Left colon (tissue), 2 donors: Measurements from ENCODE around the gene ZNF341. TPM values are rescaled to one million over a fixed set of nuclear protein-coding genes. Genes with fewer than 3 reads are reported as not detected.
"Not testable (repeated sequence)": the region's sequence is repeated elsewhere in the genome, so short reads cannot be mapped to it uniquely, and the experiment has no call there.

Experiments used
- ATAC-seq: fragments of 200-7000 bp; cut with Tn5 transposase; one replicate; pipeline ENCODE4 v1.9.1; 2020; ENCODE audit warnings: mild to moderate bottlenecking, moderate library complexity
- DNase-seq, 2 donors: peaks; one replicate each; pipeline ENCODE4 v3.0.0-alpha.2; 2020
- intact Hi-C, 2 donors: fragments of 100-400 bp; cut with DNase I in 1 of 2; cut with micrococcal nuclease in 1 of 2; formaldehyde crosslinking; loops; one replicate each; pipeline versions ENCODE4 v1.11.2 to v1.14.0; 2022; cut with DNase I, micrococcal nuclease
- total RNA-seq, 2 donors: library from RNA; stranded (reverse); fragmentation: NEBNext Ultra II Directional; extraction: Animal tissue kit (Norgen Biotek cat#: 25700); gene quantifications; one replicate each; pipeline ENCODE4 v1.2.1, GENCODE V29; 2021
- donor health status: DM: no; HTN: no; CAD: no.
- donor health status: DM: yes; HTN: yes; CAD: no.

Gene ZNF341
- total RNA-seq, 2 donors from 2014 or later: 4.2 to 4.9 TPM

DNA sequence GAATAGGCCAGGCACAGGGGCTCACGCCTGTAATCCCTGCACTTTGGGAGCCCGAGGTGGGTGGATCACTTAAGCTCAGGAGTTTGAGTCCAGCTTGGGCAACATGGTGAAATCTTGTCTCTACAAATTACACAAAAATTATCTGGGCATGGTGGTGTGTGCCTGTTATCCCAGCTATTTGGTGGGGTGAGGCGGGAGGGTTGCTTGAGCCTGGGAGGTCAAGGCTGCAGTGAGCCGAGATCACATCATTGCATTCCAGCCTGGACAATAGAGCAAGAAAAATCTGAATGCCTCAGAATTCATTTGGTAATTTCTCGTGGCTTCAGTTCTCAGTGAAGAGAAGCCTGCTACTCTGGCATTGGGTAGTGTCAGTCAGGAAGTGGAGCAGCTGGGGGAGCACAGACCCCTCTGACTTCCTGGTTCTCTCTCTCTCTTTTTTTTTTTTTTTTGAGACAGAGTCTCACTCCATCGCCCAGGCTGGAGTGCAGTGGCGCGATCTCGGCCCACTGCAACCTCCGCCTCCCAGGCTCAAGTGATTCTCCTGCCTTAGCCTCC is 24.2 kb downstream of the ZNF341 start:
- ATAC-seq, intact Hi-C loops, DNase-seq: not testable (repeated sequence)

DNA sequence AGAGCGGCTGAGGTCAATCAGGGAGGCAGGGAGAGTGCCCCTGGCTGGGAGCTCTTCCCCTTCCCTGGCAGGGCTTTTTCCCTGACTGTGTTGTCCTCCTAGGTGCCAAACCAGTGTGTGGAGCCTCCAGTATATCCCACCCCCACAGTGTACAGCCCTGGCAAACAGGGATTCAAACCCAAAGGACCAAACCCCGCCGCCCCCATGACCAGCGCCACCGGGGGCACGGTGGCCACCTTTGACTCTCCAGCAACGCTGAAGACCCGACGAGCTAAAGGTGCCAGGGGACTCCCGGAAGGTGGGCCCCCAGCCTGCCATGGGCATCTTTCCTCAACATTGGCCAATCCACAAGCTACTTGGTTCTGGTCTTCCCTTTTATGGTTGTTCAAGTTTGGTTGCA is 25.2 kb downstream of the ZNF341 start:
- intact Hi-C loops: no loop called here
- ATAC-seq: no peak
- DNase-seq: no peak

DNA sequence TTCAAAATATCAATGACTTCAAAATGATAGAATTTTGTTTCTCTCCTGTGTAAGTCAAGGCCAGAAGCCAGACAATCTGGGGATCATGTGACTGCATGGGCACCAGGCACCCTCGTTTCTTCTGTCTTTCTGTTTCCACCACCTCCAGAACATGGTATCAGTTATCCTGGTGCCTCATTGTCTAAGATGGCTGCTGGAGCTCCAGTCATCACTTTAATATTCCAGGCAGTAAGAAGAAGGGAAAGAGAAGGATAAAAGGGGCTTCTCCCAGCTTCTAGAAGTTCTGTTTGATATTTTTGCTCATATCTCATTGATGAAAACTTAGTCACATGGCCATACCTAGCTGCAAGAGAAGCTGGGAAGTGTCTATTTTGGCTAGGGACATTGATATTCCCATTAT is 25.7 kb downstream of the ZNF341 start:
- DNase-seq (no peak), ATAC-seq (no peak)
- intact Hi-C loops: no loop called here

DNA sequence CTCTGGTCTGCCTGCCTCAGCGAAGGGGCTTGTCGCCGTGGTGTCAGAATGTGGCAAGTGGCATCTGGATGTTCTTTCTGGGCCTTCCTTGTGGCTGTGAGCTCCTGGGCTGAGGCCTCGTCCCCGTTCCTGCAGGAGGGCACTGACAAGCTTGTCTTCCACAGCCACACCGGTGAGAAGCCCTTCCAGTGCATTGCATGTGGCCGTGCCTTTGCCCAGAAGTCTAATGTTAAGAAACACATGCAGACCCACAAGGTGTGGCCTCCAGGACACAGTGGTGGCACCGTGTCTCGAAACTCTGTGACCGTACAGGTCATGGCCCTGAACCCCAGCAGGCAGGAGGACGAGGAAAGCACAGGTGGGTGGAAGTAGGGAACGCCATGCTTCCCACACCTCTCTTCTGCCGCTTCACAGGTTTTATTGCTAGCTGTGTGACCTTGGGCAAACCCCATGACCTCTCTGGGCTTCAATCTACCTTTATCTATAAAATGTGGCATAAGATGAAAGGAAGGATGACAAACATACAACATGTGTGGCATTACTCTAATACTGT is 30.0 kb downstream of the ZNF341 start:
- ATAC-seq: no peak

DNA sequence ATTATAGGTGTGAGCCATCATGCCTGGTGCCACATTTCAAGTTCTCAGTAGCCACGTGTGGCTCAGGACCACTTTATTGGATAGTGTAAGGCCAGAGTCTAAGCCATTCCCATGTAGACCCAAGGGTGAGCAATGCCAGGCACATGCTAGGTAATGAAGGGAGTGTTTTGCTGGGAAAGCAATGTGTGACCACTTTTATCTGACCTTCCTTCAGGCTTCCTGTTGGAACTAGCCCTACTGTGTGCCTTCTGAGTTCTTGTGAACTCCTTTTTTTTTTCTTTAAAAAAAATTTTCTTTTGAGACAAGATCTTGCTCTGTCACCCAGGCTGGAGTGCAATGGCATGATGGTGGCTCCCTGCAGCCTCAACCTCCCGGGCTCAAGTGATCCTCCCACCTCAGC is 33.3 kb downstream of the ZNF341 start:
- intact Hi-C loops: no loop called here
- ATAC-seq (no peak), DNase-seq (no peak)

More for the DNA sequence above, 30.0 kb downstream of the ZNF341 start:
- DNase-seq: no peak
- intact Hi-C loops: no loop called here

DNA sequence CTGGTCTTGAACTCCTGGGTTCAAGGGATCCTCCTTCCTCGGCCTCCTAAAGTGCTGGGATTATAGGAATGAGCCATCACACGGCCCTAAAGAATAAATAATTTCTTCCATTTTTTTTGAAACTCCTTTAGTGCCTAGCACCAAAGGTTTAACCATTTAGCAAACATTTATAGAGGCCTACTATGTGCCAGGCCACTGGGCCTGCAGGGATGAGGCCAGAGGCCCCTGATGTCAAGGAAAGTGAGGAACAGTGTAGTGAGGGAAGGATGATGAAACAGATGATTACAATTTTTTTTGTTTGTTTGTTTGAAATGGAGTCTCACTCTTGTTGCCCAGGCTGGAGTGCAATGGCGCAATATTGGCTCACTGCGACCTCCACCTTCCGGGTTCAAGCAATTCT is 33.8 kb downstream of the ZNF341 start:
- no peak for DNase-seq
- no peak for ATAC-seq
- intact Hi-C loops: no loop called here

DNA sequence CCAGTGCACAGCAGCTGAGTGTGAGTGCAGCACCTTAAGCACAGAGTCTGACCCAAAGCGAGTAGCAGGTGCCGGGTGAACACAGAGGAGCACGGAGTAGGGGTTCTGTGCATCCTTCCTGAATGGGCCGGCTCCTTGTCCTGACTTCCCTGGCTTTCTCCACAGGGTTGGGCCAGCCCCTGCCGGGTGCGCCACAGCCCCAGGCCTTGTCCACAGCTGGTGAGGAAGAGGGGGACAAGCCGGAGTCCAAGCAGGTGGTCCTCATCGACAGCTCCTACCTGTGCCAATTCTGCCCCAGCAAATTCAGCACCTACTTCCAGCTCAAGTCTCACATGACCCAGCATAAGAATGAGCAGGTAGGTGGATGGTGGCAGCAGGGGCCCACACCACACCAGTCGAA is 34.9 kb downstream of the ZNF341 start:
- DNase-seq (no peak), ATAC-seq (no peak)
- intact Hi-C loops: no loop called here

DNA sequence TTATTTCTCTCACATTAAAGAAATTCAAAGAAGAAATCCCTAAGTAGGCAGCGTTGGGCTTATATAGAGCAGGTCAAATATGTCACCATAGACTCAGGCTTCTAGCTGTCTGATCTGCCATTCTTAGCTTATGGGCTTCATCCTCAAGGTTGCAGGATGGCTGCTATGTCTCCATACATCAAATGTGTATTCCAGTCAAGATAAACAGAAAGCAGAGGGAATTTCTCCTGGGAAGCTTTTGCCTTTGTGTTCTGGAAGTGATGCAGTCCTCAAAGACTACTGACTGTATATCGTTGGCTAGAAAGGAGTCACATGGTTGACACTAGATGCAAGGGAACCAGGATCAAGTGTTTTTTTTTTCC is 36.0 kb downstream of the ZNF341 start:
- DNase-seq: no peak
- no peak for ATAC-seq
- intact Hi-C loops: no loop called here

DNA sequence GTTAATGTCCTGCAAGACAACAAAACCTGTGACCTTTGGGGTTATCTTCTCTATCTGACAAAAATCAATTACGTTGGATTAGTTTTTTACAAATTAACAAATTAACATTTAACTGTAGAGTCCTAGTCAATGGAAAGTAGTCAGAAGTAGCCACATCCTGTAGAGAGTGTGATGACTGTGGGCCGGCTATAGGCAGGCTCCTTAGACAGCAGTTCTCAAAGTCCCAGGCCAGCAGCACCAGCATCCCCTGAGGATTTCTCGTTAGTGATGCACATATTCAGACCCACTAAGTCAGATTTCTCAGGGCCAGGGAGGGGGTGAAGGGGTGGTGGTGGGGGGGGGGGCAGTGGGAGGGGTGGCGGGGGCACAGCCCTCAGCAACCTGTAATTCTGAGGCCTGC is 37.2 kb downstream of the ZNF341 start:
- intact Hi-C loops: no loop called here
- no peak for ATAC-seq

DNA sequence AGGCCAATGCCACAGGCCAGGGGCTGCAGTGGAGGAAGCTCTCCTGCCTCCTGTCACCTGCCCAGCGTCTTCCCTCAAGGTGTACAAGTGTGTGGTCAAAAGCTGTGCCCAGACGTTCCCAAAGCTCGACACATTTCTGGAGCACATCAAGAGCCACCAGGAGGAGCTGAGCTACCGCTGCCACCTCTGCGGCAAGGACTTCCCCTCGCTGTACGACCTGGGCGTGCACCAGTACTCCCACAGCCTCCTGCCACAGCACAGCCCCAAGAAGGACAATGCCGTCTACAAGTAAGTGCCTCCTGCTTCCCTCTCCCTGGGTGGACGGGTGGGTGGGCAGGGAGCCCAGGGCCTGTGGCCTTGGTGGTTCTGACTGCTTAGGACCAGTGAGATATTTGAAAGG is 38.2 kb downstream of the ZNF341 start:
- peak; percentile 99 for ATAC-seq
- intact Hi-C loops: no loop called here
- DNase-seq: peak in 1 of 2 donors; percentile 53

More for the DNA sequence above, 37.2 kb downstream of the ZNF341 start:
- DNase-seq: no peak

DNA sequence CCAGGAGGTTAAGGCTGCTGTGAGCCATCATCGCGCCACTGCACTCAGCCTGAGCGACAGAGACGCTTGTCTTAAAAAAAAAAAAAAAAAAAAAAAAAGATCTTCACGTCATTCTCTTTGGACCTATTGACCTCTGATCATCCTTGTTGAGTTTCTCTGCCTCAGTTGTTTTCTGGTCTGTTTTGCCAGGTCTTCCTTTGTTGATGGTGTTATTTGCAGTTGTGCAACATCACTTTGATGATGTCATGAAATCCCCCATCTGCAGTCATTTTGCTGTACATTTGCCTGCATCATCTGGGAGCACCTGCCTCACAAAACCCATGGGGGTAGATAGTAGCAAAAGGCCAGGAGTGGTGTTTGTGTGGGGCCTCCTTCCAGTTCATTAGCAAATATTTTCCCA is 40.1 kb downstream of the ZNF341 start:
- DNase-seq (no peak), ATAC-seq (no peak)
- intact Hi-C loops: no loop called here

DNA sequence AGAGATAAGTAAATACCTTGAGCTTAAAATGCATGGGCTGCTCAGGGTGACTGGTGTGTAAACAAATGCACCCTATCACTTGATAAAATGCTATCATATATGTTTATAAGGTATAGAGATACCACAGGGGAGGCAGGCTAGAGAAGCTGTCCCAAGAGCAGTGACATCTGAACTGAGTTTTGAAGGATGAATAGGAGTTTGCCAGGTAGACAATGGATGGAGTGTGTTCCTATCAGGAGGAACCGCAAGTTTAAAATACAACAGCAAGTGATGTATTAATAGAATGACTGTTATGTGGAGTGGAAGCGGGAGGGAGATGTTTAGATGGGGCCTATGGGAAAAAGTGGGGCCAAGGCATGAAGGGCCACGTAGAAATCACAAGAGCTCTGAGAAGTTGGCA is 40.6 kb downstream of the ZNF341 start:
- ATAC-seq (no peak), DNase-seq (no peak)
- intact Hi-C loops: no loop called here

DNA sequence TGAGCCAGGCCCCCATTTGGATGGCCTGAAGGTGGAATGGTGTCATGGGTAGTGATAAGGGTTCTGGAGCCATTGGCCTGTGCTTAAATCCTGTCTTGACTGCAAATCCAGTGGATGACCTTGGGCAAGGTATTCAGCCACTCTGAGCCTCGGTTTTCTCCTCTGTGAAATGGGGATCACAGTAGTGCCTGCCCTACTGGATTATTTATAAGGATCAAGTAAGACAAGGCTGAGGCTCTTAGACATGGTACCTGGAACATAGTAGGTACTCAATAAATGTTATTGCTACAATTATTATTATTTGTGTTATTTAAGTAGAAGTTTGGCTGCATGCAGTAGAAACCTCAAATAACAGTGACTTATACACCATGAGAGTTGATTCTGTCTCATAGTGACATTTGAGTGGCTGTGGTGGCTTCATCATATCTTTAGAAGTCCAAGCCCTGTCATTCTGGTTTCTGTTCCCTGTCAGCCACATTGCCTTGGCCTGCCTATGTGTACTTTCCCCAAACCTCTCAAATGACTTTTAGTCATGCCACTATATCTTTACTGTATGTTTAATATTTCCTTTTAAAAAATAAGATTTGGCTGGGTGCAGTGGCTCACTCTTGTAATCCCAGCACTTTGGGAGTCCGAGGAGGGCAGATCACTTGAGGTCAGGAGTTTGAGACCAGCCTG is 41.8 kb downstream of the ZNF341 start:
- ATAC-seq (no peak), DNase-seq (no peak)
- intact Hi-C loops: no loop called here

DNA sequence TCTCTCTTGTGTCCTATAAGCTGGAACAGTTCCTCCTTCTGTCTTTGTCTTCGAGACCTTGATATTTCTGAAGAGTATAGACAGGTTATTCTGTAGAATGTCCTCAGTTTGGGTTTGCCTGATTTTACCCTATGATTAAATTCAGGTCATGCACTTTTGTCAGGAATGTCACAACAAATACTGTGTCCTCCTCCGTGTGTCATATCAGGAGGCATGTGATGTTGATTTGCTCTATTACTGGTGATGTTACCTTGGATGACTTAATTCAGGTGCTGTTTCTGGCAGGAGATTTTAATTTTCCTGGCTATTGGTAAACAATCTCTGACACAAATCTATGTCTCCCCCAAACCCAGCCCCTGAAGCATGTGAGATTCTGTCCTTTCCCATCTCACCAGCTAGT is 46.0 kb downstream of the ZNF341 start:
- ATAC-seq (no peak), DNase-seq (no peak)
- intact Hi-C loops: no loop called here

DNA sequence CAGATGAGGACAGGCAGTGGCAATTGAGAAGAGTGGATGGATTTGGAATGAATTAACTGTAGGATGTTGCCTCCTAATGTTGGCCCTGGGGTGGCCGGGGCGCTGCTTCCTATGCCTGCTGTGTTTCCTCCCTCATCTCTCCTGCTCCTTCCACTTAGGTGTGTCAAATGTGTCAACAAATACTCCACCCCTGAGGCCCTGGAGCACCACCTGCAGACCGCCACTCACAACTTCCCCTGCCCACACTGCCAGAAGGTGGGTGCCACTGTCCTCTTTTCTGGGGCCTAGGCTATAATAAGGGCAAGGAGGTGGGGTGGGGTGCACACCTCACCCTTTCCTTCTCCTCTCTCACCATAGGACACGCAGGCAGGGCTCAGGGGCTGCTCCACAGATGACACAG is 49.3 kb downstream of the ZNF341 start:
- intact Hi-C loops: no loop called here
- DNase-seq (peak in 1 of 2 donors; percentile 49), ATAC-seq (peak; percentile 95)

DNA sequence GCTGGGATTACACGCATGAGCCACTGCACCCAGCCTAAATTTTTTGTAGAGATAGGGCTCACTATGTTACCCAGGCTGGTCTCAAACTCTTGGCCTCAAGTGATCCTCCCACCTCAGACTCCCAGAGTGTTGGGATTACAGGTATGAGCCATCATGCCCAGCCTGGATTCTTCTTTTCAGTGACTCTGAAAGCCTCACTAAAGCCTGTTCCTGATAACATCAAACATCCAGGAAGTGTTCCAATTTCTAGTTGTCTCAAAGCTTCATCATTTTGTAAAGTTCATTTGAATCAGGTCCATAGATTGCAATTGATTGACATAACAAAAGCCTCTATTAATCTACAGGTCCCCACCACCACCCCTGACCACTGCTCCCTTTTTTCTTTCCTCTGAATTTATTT is 50.1 kb downstream of the ZNF341 start:
- no peak for ATAC-seq
- intact Hi-C loops: no loop called here

DNA sequence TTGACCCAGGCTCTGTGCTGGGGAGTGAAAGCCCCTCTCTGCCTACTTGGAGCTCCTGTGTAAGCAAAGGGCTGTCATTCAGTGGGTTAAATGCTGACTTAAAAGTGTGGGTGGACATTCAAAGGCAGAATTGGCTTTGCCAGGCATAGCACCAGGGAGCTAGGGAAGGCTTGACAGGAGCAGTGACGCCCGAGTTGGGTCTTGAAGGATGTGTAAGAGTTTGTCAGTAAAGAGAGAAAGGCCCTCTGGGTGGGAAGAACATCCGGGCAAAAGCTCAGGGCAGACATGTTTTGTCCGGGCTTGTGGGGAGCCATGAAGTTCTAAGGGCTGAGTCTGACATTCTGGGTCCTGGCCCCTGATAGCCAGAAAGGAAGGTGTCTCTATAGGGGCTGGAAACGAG is 51.5 kb downstream of the ZNF341 start:
- no peak for ATAC-seq
- no peak for DNase-seq
- intact Hi-C loops: no loop called here

More for the DNA sequence above, 50.1 kb downstream of the ZNF341 start:
- DNase-seq: no peak

DNA sequence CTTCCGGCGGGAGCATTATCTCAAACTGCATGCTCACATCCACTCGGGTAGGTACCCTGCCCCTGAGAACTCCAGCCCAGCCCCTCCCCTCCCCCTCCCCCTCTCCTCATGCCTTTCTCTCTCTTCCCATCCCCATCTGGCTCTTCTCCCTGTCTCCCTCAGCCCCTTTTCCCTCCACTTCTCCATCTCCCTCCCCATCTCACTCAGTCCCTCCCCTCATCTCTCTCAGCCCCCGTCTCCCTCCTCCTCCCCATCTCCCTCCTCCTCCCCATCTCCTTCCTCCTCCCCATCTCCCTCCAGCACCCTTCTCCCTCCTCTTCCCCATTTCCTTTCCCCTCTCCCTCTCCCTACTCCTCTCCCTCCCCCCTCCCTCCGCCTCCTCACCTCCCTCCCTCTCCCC is 52.0 kb downstream of the ZNF341 start:
- ATAC-seq (no peak), DNase-seq (no peak)
- intact Hi-C loops: no loop called here

DNA sequence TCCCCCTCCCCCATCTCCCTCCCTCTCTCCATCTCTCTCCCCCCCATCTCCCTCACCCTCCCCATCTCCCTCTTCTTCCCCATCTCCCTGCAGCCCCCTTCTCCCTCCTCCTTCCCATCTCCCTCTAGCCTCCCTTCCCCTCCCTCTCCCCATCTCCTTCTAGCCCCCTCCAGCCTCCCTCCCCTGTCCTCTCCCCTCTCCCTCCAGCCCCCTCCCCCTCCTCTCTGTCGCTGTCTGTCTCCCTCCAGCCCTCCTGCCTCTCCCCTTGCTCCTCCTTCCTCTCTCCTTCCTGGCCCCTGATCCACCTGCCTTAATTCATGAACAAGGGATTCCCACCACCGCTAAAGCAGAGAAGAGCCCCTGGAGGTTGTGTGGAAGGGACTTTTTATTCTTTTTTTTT is 52.4 kb downstream of the ZNF341 start:
- ATAC-seq: no peak

DNA sequence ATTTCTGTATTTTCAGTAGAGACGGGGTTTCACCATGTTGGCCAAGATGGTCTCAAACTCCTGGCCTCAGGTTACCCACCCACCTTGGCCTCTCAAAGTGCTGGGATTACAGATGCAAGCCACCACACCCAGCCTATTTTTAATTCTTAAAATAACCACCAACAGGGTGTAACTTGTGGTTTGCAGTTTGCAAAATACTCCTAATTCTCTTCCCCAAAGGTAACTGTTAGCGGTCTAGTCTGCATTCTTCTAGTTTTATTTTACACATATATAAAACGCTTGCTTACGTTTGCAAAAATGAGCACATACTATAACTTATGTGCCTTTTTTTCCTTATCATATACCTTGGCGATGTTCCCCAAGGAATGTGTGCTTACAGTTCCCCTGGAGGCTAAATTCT is 53.7 kb downstream of the ZNF341 start:
- no peak for ATAC-seq
- intact Hi-C loops: no loop called here
- no peak for DNase-seq

More for the DNA sequence above, 52.4 kb downstream of the ZNF341 start:
- intact Hi-C loops: no loop called here
- DNase-seq: no peak
